Esophagus mucosa (tissue), 1 donor: ENCODE data around the gene FNDC7. TPM values are rescaled to one million over a fixed set of nuclear protein-coding genes. Genes with fewer than 3 reads are reported as not detected.
A peak's percentile ranks its signal among the peaks of the same experiment; 100 is the strongest.
"Not testable (repeated sequence)": the region's sequence is repeated elsewhere in the genome, so short reads cannot be mapped to it uniquely, and the experiment has no call there.

Source experiments
- ATAC-seq: fragments of 200-7000 bp; cut with Tn5 transposase; one replicate; pipeline ENCODE4 v1.9.1; 2020
- total RNA-seq: library from RNA; stranded (reverse); gene quantifications from one replicate; pipeline ENCODE4 v1.2.4, GENCODE V29; 2023
- donor health status: DM: yes; HTN: yes; CAD: no.

FNDC7 gene, protein sequence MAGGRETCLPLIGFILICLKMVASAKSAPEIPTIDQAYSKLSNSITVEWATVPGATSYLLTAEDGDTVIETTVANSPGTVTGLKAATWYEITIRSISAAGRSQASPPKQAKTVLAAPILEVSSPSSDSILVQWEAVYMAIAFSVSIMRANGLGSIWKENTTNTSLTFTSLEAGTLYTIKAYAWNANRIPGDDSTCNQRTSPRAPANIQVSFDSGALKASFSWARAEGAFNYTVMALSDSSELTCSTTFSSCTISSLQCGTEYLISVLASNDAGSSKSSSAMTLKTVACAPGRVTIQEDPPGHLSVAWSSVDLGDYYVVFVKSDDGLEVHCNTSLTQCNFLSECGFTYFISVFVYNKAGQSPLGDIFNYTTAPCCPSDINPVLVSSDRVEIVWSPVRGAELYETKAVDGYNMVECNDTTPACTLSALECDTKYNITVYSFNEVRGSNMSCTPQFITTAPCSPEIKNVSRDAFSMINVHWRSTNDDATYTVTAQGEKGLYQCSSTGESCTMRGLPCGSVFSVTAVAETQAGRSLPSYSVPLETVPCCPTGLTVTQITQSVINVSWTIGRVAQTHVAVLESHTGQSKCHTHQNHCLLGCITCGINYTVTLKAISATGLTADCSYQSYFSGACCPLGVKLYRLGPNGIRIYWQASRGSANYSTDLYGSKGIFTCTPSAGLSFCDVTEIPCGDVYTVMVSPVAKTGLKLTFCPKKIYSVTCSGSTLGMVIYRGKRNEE
- total RNA-seq, result not detected

DNA sequence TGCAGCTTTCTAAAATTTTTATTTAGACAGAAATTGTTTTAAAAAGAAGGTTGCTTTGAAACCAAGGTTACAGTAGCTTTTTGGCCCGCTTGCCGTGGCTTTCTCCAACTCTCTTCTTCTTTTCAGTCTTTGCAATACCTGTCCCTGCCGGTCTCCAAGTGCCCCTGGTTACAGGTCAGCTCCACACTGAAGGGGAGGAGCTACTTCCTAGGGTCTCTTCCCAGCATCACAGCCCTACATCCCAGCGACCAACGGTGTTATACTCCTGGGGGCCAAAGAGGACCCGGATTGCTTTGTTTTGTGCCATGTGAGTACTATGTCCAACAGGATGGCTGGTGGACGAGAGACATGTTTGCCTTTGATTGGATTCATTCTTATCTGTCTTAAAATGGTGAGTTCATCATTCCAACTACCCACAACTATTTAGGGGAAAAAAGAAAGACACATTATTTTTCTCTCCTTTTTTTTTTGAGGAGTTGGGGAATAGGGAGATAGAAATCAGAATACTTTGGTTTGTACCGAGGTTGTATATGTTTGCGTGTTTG lies at the start of gene FNDC7:
TSS of gene FNDC7 (plus strand) at position 303 of the 545 bp plus-strand sequence. CDS start at position 329, 26 bp downstream.
- ATAC-seq, result no peak

GRCh38 chr1:108663074-108663473 lies 49.6 kb upstream of the FNDC7 start:
- ATAC-seq, result no peak

DNA sequence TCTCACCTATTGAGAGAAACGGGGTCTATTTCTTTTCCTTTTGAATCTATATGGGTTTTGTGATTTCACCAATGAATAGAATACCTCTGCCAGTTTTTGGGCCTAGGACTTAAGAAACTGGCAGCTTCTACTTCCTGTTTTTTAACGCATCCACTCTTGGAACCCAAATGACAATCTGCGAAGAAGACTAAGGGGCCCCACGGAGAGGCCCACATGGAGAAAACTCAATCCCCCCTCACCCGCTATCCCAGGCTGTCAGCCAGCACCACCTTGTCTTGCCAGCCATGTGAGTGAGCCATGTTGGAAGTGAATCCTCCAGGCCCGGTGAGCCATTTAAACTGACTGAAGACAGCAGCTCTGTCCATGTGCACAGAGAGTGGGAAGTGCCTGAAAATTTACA lies 48.2 kb upstream of the FNDC7 start:
- no peak for ATAC-seq

- no peak for ATAC-seq
Measured at GRCh38 chr1:108665067-108665466, 47.6 kb upstream of the FNDC7 start.

GRCh38 chr1:108665771-108666170 lies 46.9 kb upstream of the FNDC7 start:
- no peak for ATAC-seq

- ATAC-seq, result not testable (repeated sequence)
Measured at GRCh38 chr1:108667422-108667821, 45.3 kb upstream of the FNDC7 start.

- ATAC-seq, result no peak
Measured at GRCh38 chr1:108668777-108669176, 43.9 kb upstream of the FNDC7 start.

DNA sequence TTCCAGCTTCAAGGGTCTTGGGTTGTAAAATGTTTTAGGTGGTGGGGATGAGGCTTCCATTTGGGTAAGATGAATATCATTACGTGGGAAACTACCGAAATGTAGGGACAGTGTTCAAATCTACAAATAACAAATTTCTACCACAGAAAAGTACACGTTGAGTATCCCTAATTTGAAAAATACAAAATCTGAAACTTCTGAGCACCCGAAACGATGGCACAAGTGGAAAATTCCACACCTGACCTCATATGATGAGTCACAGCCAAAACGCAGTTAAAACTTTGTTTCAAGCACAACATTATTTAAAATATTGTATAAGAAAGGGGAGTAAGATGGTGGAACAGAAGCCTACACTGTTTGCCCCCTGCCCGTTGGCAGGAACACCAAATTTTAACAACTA lies 43.0 kb upstream of the FNDC7 start:
- no peak for ATAC-seq

DNA sequence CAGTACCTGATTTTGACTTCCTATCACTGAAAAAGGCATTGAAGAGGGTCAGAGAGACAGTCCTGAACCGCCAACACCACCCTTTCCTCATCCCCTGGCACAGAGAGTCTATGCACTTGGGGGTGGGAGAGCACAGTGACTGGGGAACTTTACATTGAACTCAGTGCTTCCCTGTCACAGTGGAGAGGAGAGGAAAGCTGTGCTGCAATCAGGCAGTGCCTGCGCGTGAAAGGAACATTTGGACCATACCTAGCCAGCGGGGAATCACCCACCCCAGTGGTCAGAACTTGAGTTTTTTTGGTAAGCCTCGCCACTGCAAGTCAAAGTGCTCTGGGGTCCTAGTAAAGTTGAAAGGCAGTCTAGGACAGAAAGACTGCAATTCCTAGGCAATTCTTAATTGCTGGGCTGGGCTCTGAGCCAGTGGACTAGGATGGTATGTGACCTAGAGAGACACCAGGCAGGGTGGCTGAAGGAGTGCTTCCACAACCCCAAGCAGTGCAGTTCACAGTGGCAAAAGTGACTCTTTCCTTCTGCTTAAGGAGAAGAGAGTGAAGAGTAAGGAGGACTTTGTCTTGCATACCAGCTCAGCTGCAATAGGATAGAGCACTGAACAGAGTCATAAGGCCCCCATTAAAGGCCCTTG lies 42.5 kb upstream of the FNDC7 start:
- ATAC-seq, result no peak

DNA sequence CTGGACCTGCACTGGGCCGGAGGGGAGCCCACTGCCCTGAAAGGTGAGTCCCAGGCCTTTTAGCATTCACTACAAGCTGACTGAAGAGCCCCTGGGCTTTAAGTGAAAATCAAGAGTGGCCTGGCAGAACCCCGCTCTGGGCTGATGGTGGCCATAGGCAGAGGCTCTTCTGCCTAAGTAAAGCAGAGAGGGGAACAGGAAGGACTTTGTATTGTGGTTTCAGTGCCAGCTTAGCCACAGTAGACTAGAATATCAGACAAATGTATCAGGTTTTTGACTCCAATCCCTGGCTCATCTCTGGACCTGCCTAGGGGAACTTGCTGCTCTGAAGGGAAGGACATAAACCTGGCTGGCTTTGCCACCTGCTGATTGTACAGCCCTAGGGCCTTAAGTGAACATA lies 41.6 kb upstream of the FNDC7 start:
- ATAC-seq, result no peak

DNA sequence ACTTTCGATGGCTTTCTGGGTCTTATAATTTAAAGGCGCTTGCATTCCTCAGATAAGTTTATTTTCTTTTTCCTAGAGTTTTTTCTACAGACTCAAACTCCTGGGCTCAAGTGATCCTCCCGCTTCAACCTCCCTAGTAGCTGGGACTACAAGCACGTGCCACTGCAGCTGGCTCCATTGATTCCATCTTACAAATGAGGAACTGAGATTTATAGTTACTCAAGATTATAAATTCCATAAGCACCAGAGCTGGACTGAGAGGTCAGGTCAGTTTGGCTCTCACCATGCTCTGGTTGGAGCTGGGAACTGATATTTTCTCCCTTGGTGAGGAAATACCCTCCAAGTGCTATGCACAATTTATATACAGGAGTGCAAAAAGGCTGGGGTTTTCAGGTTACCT lies 34.0 kb upstream of the FNDC7 start:
- no peak for ATAC-seq

- no peak for ATAC-seq
Measured at GRCh38 chr1:108679586-108680213, 33.0 kb upstream of the FNDC7 start.

- not testable (repeated sequence) for ATAC-seq
Measured at GRCh38 chr1:108681701-108682100, 31.0 kb upstream of the FNDC7 start.

DNA sequence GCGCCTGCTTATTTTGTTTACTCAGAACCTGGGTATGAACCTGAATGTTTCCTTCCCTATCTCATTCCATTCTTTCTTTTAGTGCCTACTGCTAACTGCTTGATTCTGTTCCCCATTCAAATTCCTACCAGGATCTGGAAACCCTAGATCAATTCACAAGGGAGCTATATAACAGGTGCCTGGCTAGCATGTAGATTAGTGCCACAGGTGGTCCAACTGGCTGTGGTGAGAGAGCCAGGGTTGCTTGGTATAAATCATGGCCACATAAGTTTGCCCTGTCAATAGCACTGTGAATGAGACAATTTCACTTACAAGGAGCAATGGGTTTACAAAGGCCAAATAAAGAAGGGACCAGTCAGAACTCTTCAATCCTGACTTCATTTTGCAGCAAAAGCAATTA lies 27.2 kb upstream of the FNDC7 start:
- ATAC-seq, result no peak

- ATAC-seq, result no peak
Measured at GRCh38 chr1:108686614-108687313, 25.9 kb upstream of the FNDC7 start.

- peak; percentile 9 for ATAC-seq
Measured at GRCh38 chr1:108691128-108691941, 21.4 kb upstream of the FNDC7 start.

GRCh38 chr1:108691942-108692723 lies 20.6 kb upstream of the FNDC7 start, which contains the start of gene PRPF38B:
Gene PRPF38B, plus strand, starts transcription at chr1:108692310. Its CDS starts 282 bp downstream, at chr1:108692592.
- ATAC-seq, result peak; percentile 97

- ATAC-seq, result peak; percentile 75
Measured at GRCh38 chr1:108692724-108693655, 19.7 kb upstream of the FNDC7 start.

- no peak for ATAC-seq
Measured at GRCh38 chr1:108695535-108695934, 17.2 kb upstream of the FNDC7 start.
